ENCODE measurements around the gene INPP1. TPM values are rescaled to one million over a fixed set of nuclear protein-coding genes. Genes with fewer than 3 reads are reported as not detected.
A peak's percentile ranks its signal among the peaks of the same experiment; 100 is the strongest.

The INPP1 gene
- total RNA-seq, 6 donors from 2014 or later: 17.6 to 37.6 (median 26.9) TPM

DNA sequence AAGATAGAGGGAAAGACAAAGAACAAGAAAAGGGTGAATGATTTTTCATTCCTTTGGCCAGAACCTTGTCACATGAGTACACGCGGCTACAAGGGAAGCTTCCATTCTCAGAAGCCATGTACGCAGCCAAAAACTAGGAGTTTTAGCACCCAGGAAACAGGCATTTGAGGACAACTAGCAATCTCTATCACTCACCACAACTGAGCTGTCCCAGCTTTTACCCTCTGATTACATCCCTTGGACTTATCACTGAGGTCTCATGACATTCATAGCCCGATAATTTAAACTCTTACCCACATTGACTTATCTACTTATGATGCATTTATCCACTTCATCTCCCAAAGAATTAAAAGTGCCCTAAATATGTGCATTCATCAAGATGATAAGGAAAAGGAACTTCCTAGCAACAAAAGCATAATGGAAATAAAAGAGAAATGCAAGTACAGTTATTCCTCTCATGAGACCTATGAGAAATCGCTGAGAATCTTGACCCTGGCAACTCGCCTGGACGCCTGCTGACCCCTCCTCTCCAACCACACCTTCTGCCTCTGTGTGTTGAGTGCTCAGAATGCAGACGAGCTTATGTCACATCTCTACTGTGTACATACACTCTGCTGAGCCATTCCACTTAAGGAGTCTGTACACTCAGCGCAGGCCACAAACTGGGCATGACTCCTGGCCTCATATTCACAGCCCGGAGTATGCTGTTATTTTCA lies 36.0 kb downstream of the INPP1 start:
- Histone ChIP-seq H3K36me3 (no peaks in the 10 kb centered on the region), H3K27ac (no peak overlapping the region), H3K9me3 (no peaks in the 10 kb centered on the region), H3K4me1 (no peaks in the 10 kb centered on the region), H3K4me3 (no peak overlapping the region), H3K27me3 (no peaks in the 10 kb centered on the region)
- 67 to 68% methylated on average over 10 of the region's 10 CpGs for WGBS, 2 donors
- ATAC-seq (ENCODE audit: low FRiP score in 2 of 2) (peak; percentile 69 to 94), DNase-seq (peak in 1 of 2 donors; percentile 81)
- no peak for TF ChIP-seq EP300 (IDR thresholded peaks at IDR 0.05)
- TF ChIP-seq POLR2AphosphoS5 (IDR thresholded peaks at IDR 0.05): peak in 1 of 2 donors; percentile 37
- TF ChIP-seq, protein P1, sequence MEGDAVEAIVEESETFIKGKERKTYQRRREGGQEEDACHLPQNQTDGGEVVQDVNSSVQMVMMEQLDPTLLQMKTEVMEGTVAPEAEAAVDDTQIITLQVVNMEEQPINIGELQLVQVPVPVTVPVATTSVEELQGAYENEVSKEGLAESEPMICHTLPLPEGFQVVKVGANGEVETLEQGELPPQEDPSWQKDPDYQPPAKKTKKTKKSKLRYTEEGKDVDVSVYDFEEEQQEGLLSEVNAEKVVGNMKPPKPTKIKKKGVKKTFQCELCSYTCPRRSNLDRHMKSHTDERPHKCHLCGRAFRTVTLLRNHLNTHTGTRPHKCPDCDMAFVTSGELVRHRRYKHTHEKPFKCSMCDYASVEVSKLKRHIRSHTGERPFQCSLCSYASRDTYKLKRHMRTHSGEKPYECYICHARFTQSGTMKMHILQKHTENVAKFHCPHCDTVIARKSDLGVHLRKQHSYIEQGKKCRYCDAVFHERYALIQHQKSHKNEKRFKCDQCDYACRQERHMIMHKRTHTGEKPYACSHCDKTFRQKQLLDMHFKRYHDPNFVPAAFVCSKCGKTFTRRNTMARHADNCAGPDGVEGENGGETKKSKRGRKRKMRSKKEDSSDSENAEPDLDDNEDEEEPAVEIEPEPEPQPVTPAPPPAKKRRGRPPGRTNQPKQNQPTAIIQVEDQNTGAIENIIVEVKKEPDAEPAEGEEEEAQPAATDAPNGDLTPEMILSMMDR (IDR thresholded peaks at IDR 0.05): no peak

DNA sequence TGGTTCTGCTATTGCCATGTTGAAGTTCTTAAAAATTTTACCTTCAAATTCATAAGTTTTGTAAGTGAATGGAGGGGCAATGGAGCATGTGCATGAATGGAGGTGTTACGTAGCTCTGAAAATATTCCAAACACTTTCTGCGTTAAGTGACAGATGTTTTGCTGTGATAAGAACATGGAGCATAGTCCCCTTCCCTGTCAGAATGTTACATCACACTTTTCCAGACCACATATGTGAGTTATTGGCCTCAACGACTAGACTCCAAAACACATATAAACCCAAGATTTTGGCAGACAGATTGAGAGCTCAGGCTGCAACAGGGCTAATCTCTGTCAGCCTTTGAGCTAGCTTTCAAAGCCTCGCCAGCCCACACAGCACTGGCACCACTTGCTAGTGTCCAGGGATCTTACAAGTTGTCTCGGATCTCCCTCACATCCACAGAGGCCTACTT lies 37.6 kb downstream of the INPP1 start:
- H3K27me3 ChIP-seq: no peaks in the 10 kb centered on the region
- no peaks in the 10 kb centered on the region for H3K9me3 ChIP-seq
- no peaks in the 10 kb centered on the region for H3K4me1 ChIP-seq
- H3K27ac ChIP-seq: no peak overlapping the region
- ATAC-seq (ENCODE audit: low FRiP score in 2 of 2) (no peak), DNase-seq (no peak)
- WGBS, 2 donors: 57 to 67% methylated on average over 5 of the region's 5 CpGs
- no peaks in the 10 kb centered on the region for H3K36me3 ChIP-seq
- TF ChIP-seq POLR2A (IDR thresholded peaks at IDR 0.05) (no peak), EP300 (IDR thresholded peaks at IDR 0.05) (no peak), POLR2AphosphoS5 (IDR thresholded peaks at IDR 0.05) (no peak)
- TF ChIP-seq, protein P1 (IDR thresholded peaks at IDR 0.05): no peak
- H3K4me3 ChIP-seq: no peak overlapping the region

DNA sequence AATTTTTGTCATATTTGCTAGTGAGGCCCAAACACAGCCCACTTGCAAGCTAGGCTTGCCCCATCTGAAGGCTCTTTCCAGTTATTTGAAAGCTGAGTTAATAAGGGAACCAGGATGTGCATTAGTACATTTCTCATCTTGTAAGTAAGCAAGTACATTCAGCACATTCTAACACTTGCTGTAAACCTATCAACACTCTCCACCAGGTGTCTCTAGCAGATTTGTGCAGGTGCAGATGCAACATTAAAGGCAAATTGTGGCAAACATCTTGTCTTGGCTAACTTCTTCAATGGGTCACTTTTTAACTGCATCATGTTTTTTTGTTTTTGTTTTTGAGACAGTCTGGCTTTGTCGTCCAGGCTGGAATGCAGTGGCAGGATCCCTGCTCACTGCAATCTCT lies 39.5 kb downstream of the INPP1 start:
- Histone ChIP-seq H3K4me3 (no peak overlapping the region), H3K36me3 (no peaks in the 10 kb centered on the region), H3K9me3 (no peaks in the 10 kb centered on the region), H3K27me3 (no peaks in the 10 kb centered on the region), H3K4me1 (no peaks in the 10 kb centered on the region), H3K27ac (no peak overlapping the region)
- 50 to 55% methylated on average over 1 of the region's 1 CpG for WGBS, 2 donors
- ATAC-seq (ENCODE audit: low FRiP score in 2 of 2) (no peak), DNase-seq (no peak)
- TF ChIP-seq POLR2A (IDR thresholded peaks at IDR 0.05): no peak
- TF ChIP-seq, protein P1 (IDR thresholded peaks at IDR 0.05): peak in 5 of 6 experiments; percentile 36 to 75 (median 65)

DNA sequence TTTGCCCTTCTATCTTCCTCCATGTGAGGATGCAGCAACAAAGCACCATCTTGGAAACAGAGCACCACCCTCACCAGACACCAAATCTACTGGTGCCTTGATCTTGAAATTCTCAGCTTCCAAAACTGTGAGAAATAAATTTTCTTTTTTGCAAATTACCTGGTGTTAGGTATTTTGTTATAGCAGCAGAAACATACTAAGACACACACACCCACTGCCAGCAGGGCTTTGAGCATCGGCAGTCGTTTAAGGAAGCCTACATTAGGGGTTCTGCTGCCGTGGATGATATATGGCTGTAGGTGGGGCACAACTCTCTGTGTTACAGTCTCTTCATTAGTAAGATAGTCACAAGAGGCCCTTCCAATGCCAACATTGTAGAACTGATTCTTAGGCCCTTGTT lies 44.0 kb downstream of the INPP1 start:
- DNase-seq (no peak), ATAC-seq (ENCODE audit: low FRiP score in 2 of 2) (no peak)
- TF ChIP-seq, protein P1 (IDR thresholded peaks at IDR 0.05): no peak
- TF ChIP-seq EP300 (IDR thresholded peaks at IDR 0.05) (no peak), POLR2A (IDR thresholded peaks at IDR 0.05) (no peak), POLR2AphosphoS5 (IDR thresholded peaks at IDR 0.05) (no peak)
- no peaks in the 10 kb centered on the region for H3K36me3 ChIP-seq
- H3K27me3 ChIP-seq: no peaks in the 10 kb centered on the region
- no peak overlapping the region for H3K4me3 ChIP-seq
- H3K4me1 ChIP-seq: no peaks in the 10 kb centered on the region
- WGBS, 2 donors: 83 to 92% methylated on average over 3 of the region's 3 CpGs
- no peak overlapping the region for H3K27ac ChIP-seq
- H3K9me3 ChIP-seq: no peaks in the 10 kb centered on the region

DNA sequence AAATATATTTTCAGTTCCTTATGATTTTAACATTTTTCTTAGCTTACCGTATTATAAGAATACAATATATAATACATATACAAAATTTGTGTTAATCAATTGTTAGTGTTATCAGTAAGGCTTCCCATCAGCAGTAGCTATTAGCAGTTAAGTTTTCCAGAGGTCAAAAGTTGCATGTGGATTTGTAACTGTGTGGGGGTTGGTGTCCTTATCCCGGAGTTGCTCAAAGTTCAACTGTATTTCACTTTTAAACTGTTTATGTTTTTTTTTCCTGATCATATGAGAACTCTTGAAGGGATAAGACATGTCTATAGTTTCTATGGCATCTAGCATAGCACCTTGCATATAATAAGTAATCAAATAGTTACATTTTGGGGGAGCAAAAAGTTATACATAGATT lies 52.9 kb downstream of the INPP1 start:
- H3K4me1 ChIP-seq: no peaks in the 10 kb centered on the region
- H3K9me3 ChIP-seq: no peaks in the 10 kb centered on the region
- TF ChIP-seq POLR2AphosphoS5 (IDR thresholded peaks at IDR 0.05): no peak
- no peak for TF ChIP-seq POLR2A (IDR thresholded peaks at IDR 0.05)
- no peak for TF ChIP-seq EP300 (IDR thresholded peaks at IDR 0.05)
- TF ChIP-seq, protein P1 (IDR thresholded peaks at IDR 0.05): no peak
- WGBS, 2 donors: 66 to 74% methylated on average over 2 of the region's 2 CpGs
- no peak for ATAC-seq (ENCODE audit: low FRiP score in 2 of 2)
- H3K27me3 ChIP-seq: no peaks in the 10 kb centered on the region
- no peak for DNase-seq
- no peak overlapping the region for H3K4me3 ChIP-seq
- no peaks in the 10 kb centered on the region for H3K36me3 ChIP-seq
- H3K27ac ChIP-seq: no peak overlapping the region

Measured in upper lobe of left lung (tissue), 6 donors.